GM23338 (cell line): ENCODE data around the gene PER2. TPM values are rescaled to one million over a fixed set of nuclear protein-coding genes. Genes with fewer than 3 reads are reported as not detected.

ENCODE experiments used
- ATAC-seq: fragments of 200-7000 bp; cut with Tn5 transposase; 3 replicates; pipeline ENCODE4 v1.9.1; 2020
- DNase-seq: peaks from one replicate; pipeline ENCODE4 v3.0.0-alpha.2; 2015; ENCODE audit warnings: low spot score
- H2AFZ ChIP-seq: fragments of 200-600 bp; sonication (generic); 2 replicates; pipeline ENCODE4 v1.8.0; 2016; ENCODE audit warnings: antibody characterized with exemption, mild to moderate bottlenecking, moderate library complexity
- H3F3A ChIP-seq: fragments of 200-600 bp; sonication (generic); replicated peaks from 2 replicates; pipeline ENCODE4 v1.8.0; 2017; ENCODE audit warnings: antibody characterized with exemption, mixed run types, low read depth
- H3K27ac ChIP-seq: fragments of 200-600 bp; sonication (generic); 2 replicates; pipeline ENCODE4 v1.6.1; 2016; ENCODE audit warnings: low read depth
- H3K27me3 ChIP-seq: fragments of 200-600 bp; sonication (generic); 2 replicates; pipeline ENCODE4 v1.8.0; 2016; ENCODE audit warnings: mild to moderate bottlenecking, mixed run types, moderate library complexity; ENCODE audit not compliant: insufficient read depth
- H3K36me3 ChIP-seq: fragments of 200-600 bp; sonication (generic); 2 replicates; pipeline ENCODE4 v1.8.0; 2016; ENCODE audit warnings: mild to moderate bottlenecking; ENCODE audit not compliant: insufficient read depth
- H3K4me1 ChIP-seq: fragments of 200-600 bp; sonication (generic); 2 replicates; pipeline ENCODE4 v1.8.0; 2016; ENCODE audit warnings: mild to moderate bottlenecking, moderate library complexity; ENCODE audit not compliant: insufficient read depth
- H3K4me2 ChIP-seq: fragments of 200-600 bp; sonication (generic); 2 replicates; pipeline ENCODE4 v1.7.1; 2017; ENCODE audit warnings: mixed run types
- H3K4me3 ChIP-seq: fragments of 200-600 bp; sonication (generic); 2 replicates; pipeline ENCODE4 v1.6.1; 2016; ENCODE audit warnings: mixed run types
- H3K79me2 ChIP-seq: fragments of 200-600 bp; sonication (generic); replicated peaks from 2 replicates; pipeline ENCODE4 v1.8.0; 2017; ENCODE audit warnings: mild to moderate bottlenecking; ENCODE audit not compliant: insufficient read depth
- H3K9me2 ChIP-seq: fragments of 200-600 bp; sonication (generic); 2 replicates; pipeline ENCODE4 v1.8.0; 2017; ENCODE audit not compliant: insufficient read depth
- H4K20me1 ChIP-seq: fragments of 200-600 bp; sonication (generic); replicated peaks from 2 replicates; pipeline ENCODE4 v1.8.0; 2017; ENCODE audit warnings: mild to moderate bottlenecking; ENCODE audit not compliant: insufficient read depth
- H3K27ac Mint-ChIP-seq: 2 replicates; pipeline ENCODE4 v1.8.0; 2020; ENCODE audit warnings: inconsistent platforms, mild to moderate bottlenecking, moderate library complexity, mixed read lengths
- H3K27me3 Mint-ChIP-seq: 3 replicates; pipeline ENCODE4 v1.8.0; 2022; ENCODE audit warnings: low read depth, mild to moderate bottlenecking, moderate library complexity, mixed read lengths, inconsistent platforms; ENCODE audit not compliant: insufficient read depth, poor library complexity
- H3K36me3 Mint-ChIP-seq: 3 replicates; pipeline ENCODE4 v1.8.0; 2021; ENCODE audit warnings: low read depth, mild to moderate bottlenecking, inconsistent platforms, moderate library complexity, mixed read lengths
- H3K4me1 Mint-ChIP-seq: 3 replicates; pipeline ENCODE4 v1.8.0; 2020; ENCODE audit warnings: mild to moderate bottlenecking, inconsistent platforms, mixed read lengths
- H3K4me3 Mint-ChIP-seq: 3 replicates; pipeline ENCODE4 v1.8.0; 2021; ENCODE audit warnings: moderate library complexity, mild to moderate bottlenecking, inconsistent platforms, mixed read lengths
- H3K9me3 Mint-ChIP-seq: 3 replicates; pipeline ENCODE4 v1.8.0; 2020; ENCODE audit warnings: moderate library complexity, mild to moderate bottlenecking, inconsistent platforms, mixed read lengths
- JUNB ChIP-seq: IDR thresholded peaks from one replicate; pipeline ENCODE4 v1.6.1; 2016; ENCODE audit warnings: antibody characterized with exemption; ENCODE audit not compliant: unreplicated experiment
- NANOG ChIP-seq: IDR thresholded peaks from 2 replicates; pipeline ENCODE4 v1.6.1; 2016; ENCODE audit warnings: antibody characterized with exemption, borderline replicate concordance
- STAT1 ChIP-seq: IDR thresholded peaks from one replicate; pipeline ENCODE4 v1.6.1; 2016; ENCODE audit warnings: antibody characterized with exemption; ENCODE audit not compliant: unreplicated experiment
- polyA plus RNA-seq: library from polyadenylated mRNA; unstranded; fragments of >200 nt; fragmentation: Nextera tagmentation; extraction: Ambion mirVana; gene quantifications from 2 replicates; pipeline ENCODE4 v1.2.1, GENCODE V29; 2016
- total RNA-seq: library from RNA; depleted of rRNA; stranded (reverse); fragments of >200 nt; shearing (Covaris generic); gene quantifications from 2 replicates; pipeline ENCODE4 v1.2.3, GENCODE V29; 2014
- TF ChIP-seq, protein P1 (sequence below): IDR thresholded peaks from 2 replicates; pipeline ENCODE4 v1.6.1; 2016; ENCODE audit warnings: antibody characterized with exemption
- TF ChIP-seq, protein P2 (sequence below): fragments of 250-450 bp; sonication (Bioruptor Pico); IDR thresholded peaks from 2 replicates; pipeline ENCODE4 v1.5.0; 2020; ENCODE audit warnings: mild to moderate bottlenecking, moderate library complexity

PER2 gene
- total and polyA plus RNA-seq, 2 experiments from 2014 or later = 2.2 to 4.6 TPM

DNA sequence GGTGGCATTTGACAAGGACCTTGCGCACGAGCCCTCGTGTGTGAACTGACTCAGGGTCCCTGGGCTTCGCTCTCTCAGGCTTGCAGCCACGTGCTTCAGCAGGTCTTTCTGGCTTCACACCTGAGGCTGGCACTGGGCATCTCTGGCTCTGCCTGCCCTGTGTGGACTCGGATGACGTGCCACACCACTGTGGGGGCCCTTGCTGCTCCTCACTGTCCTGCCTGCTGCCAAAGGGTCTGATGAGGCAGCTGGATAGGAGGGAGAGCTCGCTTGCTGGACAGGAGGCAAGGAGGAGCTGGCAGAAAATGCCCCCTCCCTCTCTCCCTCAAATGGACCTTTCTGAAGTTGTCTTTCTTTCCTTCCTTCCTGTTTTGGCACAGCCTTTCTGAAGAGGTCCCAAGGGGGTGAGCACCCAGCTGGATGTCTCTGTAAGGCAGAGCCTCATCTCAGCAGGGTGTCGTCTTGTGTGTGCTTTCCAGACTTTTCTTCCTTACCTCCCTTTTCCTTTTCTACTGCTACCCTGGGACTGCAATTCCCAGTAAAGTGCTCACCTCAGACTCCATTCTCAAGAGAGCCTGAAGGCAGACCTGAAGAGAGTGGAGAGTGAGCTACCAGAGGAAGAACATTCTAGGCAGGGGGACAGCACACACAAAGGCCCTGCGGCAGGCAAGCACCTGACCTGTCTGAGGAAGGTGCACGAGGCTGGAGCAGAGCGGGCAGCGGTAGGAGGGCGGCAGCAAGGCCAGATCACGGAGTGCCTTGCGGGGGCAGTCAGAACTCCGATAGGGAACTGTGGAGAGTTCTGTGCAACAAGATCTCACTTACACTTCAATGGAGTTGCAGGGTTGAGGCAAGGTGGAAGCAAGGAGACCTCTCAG, 5.3 kb downstream of the PER2 start:
- Mint-ChIP-seq H3K27me3 (peaks cover 16% of the 10 kb centered on the region), H3K9me3 (no peaks in the 10 kb centered on the region), H3K4me3 (no peak overlapping the region; the same call in 2 of the 3 replicates), H3K4me1 (peaks cover 31% of the 10 kb centered on the region), H3K36me3 (no peaks in the 10 kb centered on the region; the same call in 2 of the 3 replicates), H3K27ac (no peak overlapping the region)
- DNase-seq (no peak), ATAC-seq (no peak)
- Histone ChIP-seq H3K27ac (no peak overlapping the region), H2AFZ (no peak overlapping the region), H3K4me3 (no peak overlapping the region), H3K4me2 (no peak overlapping the region), H3K79me2 (peaks cover 16% of the 10 kb centered on the region), H3K9me2 (no peaks in the 10 kb centered on the region), H3F3A (no peaks in the 10 kb centered on the region), H3K27me3 (peaks cover 6% of the 10 kb centered on the region; the same call in 1 of the 2 replicates), H3K36me3 (no peaks in the 10 kb centered on the region), H4K20me1 (peaks cover 15% of the 10 kb centered on the region), H3K4me1 (peaks cover 11% of the 10 kb centered on the region)
- TF ChIP-seq STAT1 (no peak), NANOG (no peak), JUNB (no peak)
- TF ChIP-seq, protein P1, sequence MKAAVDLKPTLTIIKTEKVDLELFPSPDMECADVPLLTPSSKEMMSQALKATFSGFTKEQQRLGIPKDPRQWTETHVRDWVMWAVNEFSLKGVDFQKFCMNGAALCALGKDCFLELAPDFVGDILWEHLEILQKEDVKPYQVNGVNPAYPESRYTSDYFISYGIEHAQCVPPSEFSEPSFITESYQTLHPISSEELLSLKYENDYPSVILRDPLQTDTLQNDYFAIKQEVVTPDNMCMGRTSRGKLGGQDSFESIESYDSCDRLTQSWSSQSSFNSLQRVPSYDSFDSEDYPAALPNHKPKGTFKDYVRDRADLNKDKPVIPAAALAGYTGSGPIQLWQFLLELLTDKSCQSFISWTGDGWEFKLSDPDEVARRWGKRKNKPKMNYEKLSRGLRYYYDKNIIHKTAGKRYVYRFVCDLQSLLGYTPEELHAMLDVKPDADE = no peak
- TF ChIP-seq, protein P2, sequence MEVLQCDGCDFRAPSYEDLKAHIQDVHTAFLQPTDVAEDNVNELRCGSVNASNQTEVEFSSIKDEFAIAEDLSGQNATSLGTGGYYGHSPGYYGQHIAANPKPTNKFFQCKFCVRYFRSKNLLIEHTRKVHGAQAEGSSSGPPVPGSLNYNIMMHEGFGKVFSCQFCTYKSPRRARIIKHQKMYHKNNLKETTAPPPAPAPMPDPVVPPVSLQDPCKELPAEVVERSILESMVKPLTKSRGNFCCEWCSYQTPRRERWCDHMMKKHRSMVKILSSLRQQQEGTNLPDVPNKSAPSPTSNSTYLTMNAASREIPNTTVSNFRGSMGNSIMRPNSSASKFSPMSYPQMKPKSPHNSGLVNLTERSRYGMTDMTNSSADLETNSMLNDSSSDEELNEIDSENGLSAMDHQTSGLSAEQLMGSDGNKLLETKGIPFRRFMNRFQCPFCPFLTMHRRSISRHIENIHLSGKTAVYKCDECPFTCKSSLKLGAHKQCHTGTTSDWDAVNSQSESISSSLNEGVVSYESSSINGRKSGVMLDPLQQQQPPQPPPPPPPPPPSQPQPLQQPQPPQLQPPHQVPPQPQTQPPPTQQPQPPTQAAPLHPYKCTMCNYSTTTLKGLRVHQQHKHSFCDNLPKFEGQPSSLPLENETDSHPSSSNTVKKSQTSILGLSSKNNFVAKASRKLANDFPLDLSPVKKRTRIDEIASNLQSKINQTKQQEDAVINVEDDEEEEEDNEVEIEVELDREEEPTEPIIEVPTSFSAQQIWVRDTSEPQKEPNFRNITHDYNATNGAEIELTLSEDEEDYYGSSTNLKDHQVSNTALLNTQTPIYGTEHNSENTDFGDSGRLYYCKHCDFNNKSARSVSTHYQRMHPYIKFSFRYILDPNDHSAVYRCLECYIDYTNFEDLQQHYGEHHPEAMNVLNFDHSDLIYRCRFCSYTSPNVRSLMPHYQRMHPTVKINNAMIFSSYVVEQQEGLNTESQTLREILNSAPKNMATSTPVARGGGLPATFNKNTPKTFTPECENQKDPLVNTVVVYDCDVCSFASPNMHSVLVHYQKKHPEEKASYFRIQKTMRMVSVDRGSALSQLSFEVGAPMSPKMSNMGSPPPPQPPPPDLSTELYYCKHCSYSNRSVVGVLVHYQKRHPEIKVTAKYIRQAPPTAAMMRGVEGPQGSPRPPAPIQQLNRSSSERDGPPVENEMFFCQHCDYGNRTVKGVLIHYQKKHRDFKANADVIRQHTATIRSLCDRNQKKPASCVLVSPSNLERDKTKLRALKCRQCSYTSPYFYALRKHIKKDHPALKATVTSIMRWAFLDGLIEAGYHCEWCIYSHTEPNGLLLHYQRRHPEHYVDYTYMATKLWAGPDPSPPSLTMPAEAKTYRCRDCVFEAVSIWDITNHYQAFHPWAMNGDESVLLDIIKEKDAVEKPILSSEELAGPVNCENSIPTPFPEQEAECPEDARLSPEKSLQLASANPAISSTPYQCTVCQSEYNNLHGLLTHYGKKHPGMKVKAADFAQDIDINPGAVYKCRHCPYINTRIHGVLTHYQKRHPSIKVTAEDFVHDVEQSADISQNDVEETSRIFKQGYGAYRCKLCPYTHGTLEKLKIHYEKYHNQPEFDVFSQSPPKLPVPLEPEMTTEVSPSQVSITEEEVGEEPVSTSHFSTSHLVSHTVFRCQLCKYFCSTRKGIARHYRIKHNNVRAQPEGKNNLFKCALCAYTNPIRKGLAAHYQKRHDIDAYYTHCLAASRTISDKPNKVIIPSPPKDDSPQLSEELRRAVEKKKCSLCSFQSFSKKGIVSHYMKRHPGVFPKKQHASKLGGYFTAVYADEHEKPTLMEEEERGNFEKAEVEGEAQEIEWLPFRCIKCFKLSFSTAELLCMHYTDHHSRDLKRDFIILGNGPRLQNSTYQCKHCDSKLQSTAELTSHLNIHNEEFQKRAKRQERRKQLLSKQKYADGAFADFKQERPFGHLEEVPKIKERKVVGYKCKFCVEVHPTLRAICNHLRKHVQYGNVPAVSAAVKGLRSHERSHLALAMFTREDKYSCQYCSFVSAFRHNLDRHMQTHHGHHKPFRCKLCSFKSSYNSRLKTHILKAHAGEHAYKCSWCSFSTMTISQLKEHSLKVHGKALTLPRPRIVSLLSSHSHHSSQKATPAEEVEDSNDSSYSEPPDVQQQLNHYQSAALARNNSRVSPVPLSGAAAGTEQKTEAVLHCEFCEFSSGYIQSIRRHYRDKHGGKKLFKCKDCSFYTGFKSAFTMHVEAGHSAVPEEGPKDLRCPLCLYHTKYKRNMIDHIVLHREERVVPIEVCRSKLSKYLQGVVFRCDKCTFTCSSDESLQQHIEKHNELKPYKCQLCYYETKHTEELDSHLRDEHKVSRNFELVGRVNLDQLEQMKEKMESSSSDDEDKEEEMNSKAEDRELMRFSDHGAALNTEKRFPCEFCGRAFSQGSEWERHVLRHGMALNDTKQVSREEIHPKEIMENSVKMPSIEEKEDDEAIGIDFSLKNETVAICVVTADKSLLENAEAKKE (CRISPR knock-in tag) = no peak
